Brain microvascular endothelial cell (primary cell): ENCODE results near the gene DDX10.
"Not testable (repeated sequence)": the region's sequence is repeated elsewhere in the genome, so short reads cannot be mapped to it uniquely, and the experiment has no call there.

Experiments used
- DNase-seq: peaks from one replicate; pipeline ENCODE4 v3.0.0-alpha.2; 2020
- H3K27ac ChIP-seq: fragments of 250-450 bp; sonication (Bioruptor Pico); 2 replicates; pipeline ENCODE4 v1.5.1; 2020; ENCODE audit warnings: mild to moderate bottlenecking, moderate library complexity
- H3K27me3 ChIP-seq: fragments of 250-450 bp; sonication (Bioruptor Pico); replicated peaks from 2 replicates; pipeline ENCODE4 v1.5.1; 2020; ENCODE audit warnings: mild to moderate bottlenecking
- H3K36me3 ChIP-seq: fragments of 250-450 bp; sonication (Bioruptor Pico); replicated peaks from 2 replicates; pipeline ENCODE4 v1.5.1; 2020; ENCODE audit warnings: mild to moderate bottlenecking
- H3K4me3 ChIP-seq: 2 replicates; pipeline ENCODE4 v1.5.1; 2011; ENCODE audit warnings: low read depth, mild to moderate bottlenecking, control low read depth, low read length, moderate library complexity
- CTCF ChIP-seq: IDR thresholded peaks from 2 replicates; pipeline ENCODE4 v1.5.1; 2011; ENCODE audit warnings: low read depth, mild to moderate bottlenecking, moderate library complexity, low read length, control low read depth, inconsistent platforms; ENCODE audit errors: missing control alignments
- in situ Hi-C: cut with HindIII; loops from 2 replicates; pipeline ENCODE4 v1.10.0; 2017; ENCODE audit warnings: low sequenced_read_pairs, low pct_ligation_motif_present

DDX10 gene

GRCh38 chr11:108819957-108820356, 155.1 kb downstream of the DDX10 start:
- DNase-seq = no peak
- H3K36me3 ChIP-seq = no peaks in the 10 kb centered on the region
- H3K4me3 ChIP-seq = no peak overlapping the region
- H3K27ac ChIP-seq = no peak overlapping the region
- no peak for TF ChIP-seq CTCF
- H3K27me3 ChIP-seq = no peaks in the 10 kb centered on the region
- in situ Hi-C loops = no loop called here

- H3K27ac ChIP-seq, in situ Hi-C loops, H3K27me3 ChIP-seq, H3K36me3 ChIP-seq, DNase-seq, H3K4me3 ChIP-seq: not testable (repeated sequence)
Measured at GRCh38 chr11:108823960-108824359, 159.1 kb downstream of the DDX10 start.

- Histone ChIP-seq H3K27ac (no peak overlapping the region), H3K4me3 (no peak overlapping the region), H3K27me3 (no peaks in the 10 kb centered on the region), H3K36me3 (no peaks in the 10 kb centered on the region)
- DNase-seq = no peak
- in situ Hi-C loops = no loop called here
- TF ChIP-seq CTCF = no peak
Measured at GRCh38 chr11:108824545-108824944, 159.7 kb downstream of the DDX10 start.

- no peak overlapping the region for H3K4me3 ChIP-seq
Measured at GRCh38 chr11:108825381-108825780, 160.5 kb downstream of the DDX10 start.

GRCh38 chr11:108826136-108826535, 161.3 kb downstream of the DDX10 start:
- DNase-seq = no peak
- no peak overlapping the region for H3K27ac ChIP-seq
- no peak for TF ChIP-seq CTCF
- no peak overlapping the region for H3K4me3 ChIP-seq
- H3K36me3 ChIP-seq = no peaks in the 10 kb centered on the region
- in situ Hi-C loops = no loop called here
- no peaks in the 10 kb centered on the region for H3K27me3 ChIP-seq

More at GRCh38 chr11:108825381-108825780, 160.5 kb downstream of the DDX10 start:
- in situ Hi-C loops = no loop called here
- DNase-seq = no peak
- H3K27ac ChIP-seq = no peak overlapping the region
- H3K27me3 ChIP-seq = no peaks in the 10 kb centered on the region
- H3K36me3 ChIP-seq = no peaks in the 10 kb centered on the region
- TF ChIP-seq CTCF = no peak

GRCh38 chr11:108835624-108836023, 170.8 kb downstream of the DDX10 start:
- Histone ChIP-seq H3K27ac (no peak overlapping the region), H3K27me3 (no peaks in the 10 kb centered on the region), H3K36me3 (no peaks in the 10 kb centered on the region), H3K4me3 (no peak overlapping the region)
- DNase-seq = no peak
- in situ Hi-C loops = no loop called here
- no peak for TF ChIP-seq CTCF
